ENCODE data around the gene TBXA2R.

Gene TBXA2R

GRCh38 chr19:3550947-3551791 lies 55.5 kb downstream of the TBXA2R start:
- no peak for DNase-seq

GRCh38 chr19:3549816-3550215 lies 56.9 kb downstream of the TBXA2R start:
- no peak for DNase-seq

GRCh38 chr19:3548606-3549005 lies 58.1 kb downstream of the TBXA2R start:
- no peak for DNase-seq

GRCh38 chr19:3547767-3548282 lies 58.9 kb downstream of the TBXA2R start:
- no peak for DNase-seq

- DNase-seq, result peak; percentile 12
Measured at GRCh38 chr19:3547301-3547731, 59.4 kb downstream of the TBXA2R start.

GRCh38 chr19:3546119-3546518 lies 60.6 kb downstream of the TBXA2R start:
- DNase-seq, result no peak

- no peak for DNase-seq
Measured at GRCh38 chr19:3545669-3546034, 61.0 kb downstream of the TBXA2R start.

- DNase-seq, result peak; percentile 64
Measured at GRCh38 chr19:3544742-3545668, 61.7 kb downstream of the TBXA2R start.
